ENCODE measurements around the gene HOXD9.

DNA sequence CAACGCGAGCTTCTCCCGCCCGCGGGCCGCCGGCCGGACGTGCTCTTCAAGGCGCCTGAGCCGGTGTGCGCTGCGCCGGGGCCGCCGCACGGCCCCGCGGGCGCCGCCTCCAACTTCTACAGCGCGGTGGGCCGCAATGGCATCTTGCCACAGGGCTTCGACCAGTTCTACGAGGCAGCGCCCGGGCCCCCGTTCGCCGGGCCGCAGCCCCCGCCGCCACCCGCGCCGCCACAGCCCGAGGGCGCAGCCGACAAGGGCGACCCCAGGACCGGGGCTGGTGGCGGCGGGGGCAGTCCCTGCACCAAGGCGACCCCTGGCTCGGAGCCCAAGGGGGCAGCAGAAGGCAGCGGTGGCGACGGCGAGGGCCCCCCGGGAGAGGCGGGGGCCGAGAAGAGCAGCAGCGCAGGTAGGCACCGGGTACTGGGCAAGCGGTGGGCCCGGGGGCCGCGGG, 14.8 kb upstream of the HOXD9 start:
- TF ChIP-seq GABPA (IDR thresholded peaks at IDR 0.05; ENCODE audit: low read depth) (no peak), POLR2AphosphoS5 (IDR thresholded peaks at IDR 0.05; ENCODE audit: low read depth) (no peak), CTCF (IDR thresholded peaks at IDR 0.05; ENCODE audit: insufficient read depth, low read length) (no peak)

All from HL-60 (cell line).